GM23338 (cell line): ENCODE data around the gene ALOX5AP. TPM values are rescaled to one million over a fixed set of nuclear protein-coding genes. Genes with fewer than 3 reads are reported as not detected.

ENCODE experiments used
- ATAC-seq: fragments of 200-7000 bp; cut with Tn5 transposase; 3 replicates; pipeline ENCODE4 v1.9.1; 2020
- DNase-seq: peaks from one replicate; pipeline ENCODE4 v3.0.0-alpha.2; 2015; ENCODE audit warnings: low spot score
- H2AFZ ChIP-seq: fragments of 200-600 bp; sonication (generic); 2 replicates; pipeline ENCODE4 v1.8.0; 2016; ENCODE audit warnings: antibody characterized with exemption, mild to moderate bottlenecking, moderate library complexity
- H3F3A ChIP-seq: fragments of 200-600 bp; sonication (generic); replicated peaks from 2 replicates; pipeline ENCODE4 v1.8.0; 2017; ENCODE audit warnings: antibody characterized with exemption, mixed run types, low read depth
- H3K27ac ChIP-seq: fragments of 200-600 bp; sonication (generic); 2 replicates; pipeline ENCODE4 v1.6.1; 2016; ENCODE audit warnings: low read depth
- H3K27me3 ChIP-seq: fragments of 200-600 bp; sonication (generic); 2 replicates; pipeline ENCODE4 v1.8.0; 2016; ENCODE audit warnings: mild to moderate bottlenecking, mixed run types, moderate library complexity; ENCODE audit not compliant: insufficient read depth
- H3K36me3 ChIP-seq: fragments of 200-600 bp; sonication (generic); 2 replicates; pipeline ENCODE4 v1.8.0; 2016; ENCODE audit warnings: mild to moderate bottlenecking; ENCODE audit not compliant: insufficient read depth
- H3K4me1 ChIP-seq: fragments of 200-600 bp; sonication (generic); 2 replicates; pipeline ENCODE4 v1.8.0; 2016; ENCODE audit warnings: mild to moderate bottlenecking, moderate library complexity; ENCODE audit not compliant: insufficient read depth
- H3K4me2 ChIP-seq: fragments of 200-600 bp; sonication (generic); 2 replicates; pipeline ENCODE4 v1.7.1; 2017; ENCODE audit warnings: mixed run types
- H3K4me3 ChIP-seq: fragments of 200-600 bp; sonication (generic); 2 replicates; pipeline ENCODE4 v1.6.1; 2016; ENCODE audit warnings: mixed run types
- H3K79me2 ChIP-seq: fragments of 200-600 bp; sonication (generic); replicated peaks from 2 replicates; pipeline ENCODE4 v1.8.0; 2017; ENCODE audit warnings: mild to moderate bottlenecking; ENCODE audit not compliant: insufficient read depth
- H3K9me2 ChIP-seq: fragments of 200-600 bp; sonication (generic); 2 replicates; pipeline ENCODE4 v1.8.0; 2017; ENCODE audit not compliant: insufficient read depth
- H4K20me1 ChIP-seq: fragments of 200-600 bp; sonication (generic); replicated peaks from 2 replicates; pipeline ENCODE4 v1.8.0; 2017; ENCODE audit warnings: mild to moderate bottlenecking; ENCODE audit not compliant: insufficient read depth
- H3K27ac Mint-ChIP-seq: 2 replicates; pipeline ENCODE4 v1.8.0; 2020; ENCODE audit warnings: inconsistent platforms, mild to moderate bottlenecking, moderate library complexity, mixed read lengths
- H3K27me3 Mint-ChIP-seq: 3 replicates; pipeline ENCODE4 v1.8.0; 2022; ENCODE audit warnings: low read depth, mild to moderate bottlenecking, moderate library complexity, mixed read lengths, inconsistent platforms; ENCODE audit not compliant: insufficient read depth, poor library complexity
- H3K36me3 Mint-ChIP-seq: 3 replicates; pipeline ENCODE4 v1.8.0; 2021; ENCODE audit warnings: low read depth, mild to moderate bottlenecking, inconsistent platforms, moderate library complexity, mixed read lengths
- H3K4me1 Mint-ChIP-seq: 3 replicates; pipeline ENCODE4 v1.8.0; 2020; ENCODE audit warnings: mild to moderate bottlenecking, inconsistent platforms, mixed read lengths
- H3K4me3 Mint-ChIP-seq: 3 replicates; pipeline ENCODE4 v1.8.0; 2021; ENCODE audit warnings: moderate library complexity, mild to moderate bottlenecking, inconsistent platforms, mixed read lengths
- H3K9me3 Mint-ChIP-seq: 3 replicates; pipeline ENCODE4 v1.8.0; 2020; ENCODE audit warnings: moderate library complexity, mild to moderate bottlenecking, inconsistent platforms, mixed read lengths
- CREB1 ChIP-seq: fragments of 250-450 bp; sonication (Bioruptor Pico); IDR thresholded peaks from 2 replicates; pipeline ENCODE4 v1.5.0; 2020; ENCODE audit warnings: low read depth, mild to moderate bottlenecking, moderate library complexity
- CTCF ChIP-seq, 2 experiments: fragments of 200-600 bp in 1 of 2; sonication (generic) in 1 of 2; conservative IDR thresholded peaks; 2 replicates each; pipeline versions ENCODE4 v1.5.1 to v1.6.1; 2016 to 2017; ENCODE audit warnings: antibody characterized with exemption in 2 of 2, low read depth in 2 of 2, mild to moderate bottlenecking in 2 of 2, moderate library complexity in 1 of 2
- EZH2 ChIP-seq: fragments of 200-600 bp; sonication (generic); IDR thresholded peaks from one replicate; pipeline ENCODE4 v1.8.0; 2017; ENCODE audit warnings: antibody characterized with exemption, mild to moderate bottlenecking, low read depth; ENCODE audit not compliant: unreplicated experiment
- EZH2phosphoT487 ChIP-seq: fragments of 200-600 bp; sonication (generic); IDR thresholded peaks from one replicate; pipeline ENCODE4 v1.8.1; 2018; ENCODE audit warnings: antibody characterized with exemption; ENCODE audit not compliant: unreplicated experiment
- JUNB ChIP-seq: IDR thresholded peaks from one replicate; pipeline ENCODE4 v1.6.1; 2016; ENCODE audit warnings: antibody characterized with exemption; ENCODE audit not compliant: unreplicated experiment
- NANOG ChIP-seq: IDR thresholded peaks from 2 replicates; pipeline ENCODE4 v1.6.1; 2016; ENCODE audit warnings: antibody characterized with exemption, borderline replicate concordance
- REST ChIP-seq: IDR thresholded peaks from one replicate; pipeline ENCODE4 v1.6.1; 2018; ENCODE audit warnings: antibody characterized with exemption; ENCODE audit not compliant: unreplicated experiment
- STAT1 ChIP-seq: IDR thresholded peaks from one replicate; pipeline ENCODE4 v1.6.1; 2016; ENCODE audit warnings: antibody characterized with exemption; ENCODE audit not compliant: unreplicated experiment
- ZNF114 ChIP-seq: fragments of 250-450 bp; sonication (Bioruptor Pico); IDR thresholded peaks from 2 replicates; pipeline ENCODE4 v1.5.0; 2020; ENCODE audit warnings: mild to moderate bottlenecking, moderate library complexity
- ZNF331 ChIP-seq: fragments of 250-450 bp; sonication (Bioruptor Pico); IDR thresholded peaks from 2 replicates; pipeline ENCODE4 v1.5.0; 2020; ENCODE audit warnings: low read depth, mild to moderate bottlenecking, moderate library complexity
- ZNF462 ChIP-seq: fragments of 250-450 bp; sonication (Bioruptor Pico); IDR thresholded peaks from 2 replicates; pipeline ENCODE4 v1.5.0; 2020; ENCODE audit warnings: mild to moderate bottlenecking, moderate library complexity
- polyA plus RNA-seq: library from polyadenylated mRNA; unstranded; fragments of >200 nt; fragmentation: Nextera tagmentation; extraction: Ambion mirVana; gene quantifications from 2 replicates; pipeline ENCODE4 v1.2.1, GENCODE V29; 2016
- total RNA-seq: library from RNA; depleted of rRNA; stranded (reverse); fragments of >200 nt; shearing (Covaris generic); gene quantifications from 2 replicates; pipeline ENCODE4 v1.2.3, GENCODE V29; 2014

Gene ALOX5AP
- total and polyA plus RNA-seq, 2 experiments from 2014 or later, result 0.23 TPM; not detected in 1

GRCh38 chr13:30763786-30764413 is 28.6 kb downstream of the ALOX5AP start (continued):
- TF ChIP-seq NANOG (no peak), REST (no peak)

- H3K9me2 ChIP-seq, result no peaks in the 10 kb centered on the region
- peaks cover 1% of the 10 kb centered on the region for H3K27me3 Mint-ChIP-seq
- H3K36me3 ChIP-seq, result no peaks in the 10 kb centered on the region
- H3K9me3 Mint-ChIP-seq, result no peaks in the 10 kb centered on the region
- no peaks in the 10 kb centered on the region for H3F3A ChIP-seq
- H2AFZ ChIP-seq, result no peak overlapping the region
- no peak overlapping the region for H3K27ac Mint-ChIP-seq
- H3K36me3 Mint-ChIP-seq, result no peaks in the 10 kb centered on the region
- ATAC-seq (no peak), DNase-seq (no peak)
- H3K4me3 Mint-ChIP-seq, result no peak overlapping the region
- peaks cover 9% of the 10 kb centered on the region; the same call in 2 of the 3 replicates for H3K4me1 Mint-ChIP-seq
- H3K4me1 ChIP-seq, result no peaks in the 10 kb centered on the region
- H3K27me3 ChIP-seq, result no peaks in the 10 kb centered on the region
- H4K20me1 ChIP-seq, result no peaks in the 10 kb centered on the region
- no peak overlapping the region for H3K4me2 ChIP-seq
- H3K4me3 ChIP-seq, result no peak overlapping the region
- H3K27ac ChIP-seq, result no peak overlapping the region
- H3K79me2 ChIP-seq, result no peaks in the 10 kb centered on the region
- TF ChIP-seq CREB1, result no peak
- TF ChIP-seq ZNF114 (CRISPR knock-in tag), result no peak
- TF ChIP-seq JUNB, result no peak
- TF ChIP-seq EZH2, result no peak
- no peak for TF ChIP-seq EZH2phosphoT487
- no peak for TF ChIP-seq CTCF (conservative IDR thresholded peaks at IDR 0.05; ENCODE audit: low read depth in 2 of 2)
- TF ChIP-seq ZNF331 (CRISPR knock-in tag), result no peak
- TF ChIP-seq STAT1, result no peak
- TF ChIP-seq NANOG, result no peak
- no peak for TF ChIP-seq ZNF462
These were observed 30.9 kb downstream of the ALOX5AP start for GRCh38 chr13:30766231-30766630.
